Measurements from ENCODE around the gene STXBP2. TPM values are rescaled to one million over a fixed set of nuclear protein-coding genes. Genes with fewer than 3 reads are reported as not detected.

STXBP2 gene
- total and polyA plus RNA-seq, 2 experiments from 2014 or later = 1.8 to 2.0 TPM

- no peak for DNase-seq
- H3K9me2 ChIP-seq (ENCODE audit: insufficient read depth) = no peaks in the 10 kb centered on the region
- TF ChIP-seq EZH2 (IDR thresholded peaks at IDR 0.05; ENCODE audit: insufficient read depth, poor library complexity, severe bottlenecking) (no peak), EZH2phosphoT487 (IDR thresholded peaks at IDR 0.05; ENCODE audit: insufficient read depth, low read depth) (no peak)
- no peaks in the 10 kb centered on the region for H3K27me3 ChIP-seq (replicated peaks; ENCODE audit: insufficient read depth)
- peaks cover 12% of the 10 kb centered on the region for H3K4me1 ChIP-seq (ENCODE audit: insufficient read depth)
- in situ Hi-C loops (cut with MboI) = no loop called here
- H3K27ac ChIP-seq = no peak overlapping the region
- no peak overlapping the region for H3K9ac ChIP-seq
- no peaks in the 10 kb centered on the region for H3F3A ChIP-seq (ENCODE audit: insufficient read depth)
- no peaks in the 10 kb centered on the region for H3K36me3 ChIP-seq (ENCODE audit: low read depth)
- H3K79me2 ChIP-seq (ENCODE audit: insufficient read depth) = peaks cover 59% of the 10 kb centered on the region
- no peaks in the 10 kb centered on the region for H3K9me3 ChIP-seq (ENCODE audit: low read depth)
- H3K4me2 ChIP-seq (ENCODE audit: unreplicated experiment) = no peak overlapping the region
- no peaks in the 10 kb centered on the region for H4K20me1 ChIP-seq (ENCODE audit: insufficient read depth)
- H3K4me3 ChIP-seq = no peak overlapping the region
- H2AFZ ChIP-seq = no peak overlapping the region
- 91 to 94% methylated on average over 34 of the region's 34 CpGs for WGBS, 2 experiments (ENCODE audit: low coverage in 1 of 2, low lambda C conversion rate in 2 of 2, missing lambda C conversion rate in 2 of 2)
These were observed 11.0 kb upstream of the STXBP2 start for GRCh38 chr19:7625763-7626372.

GRCh38 chr19:7627166-7627565 lies 9.7 kb upstream of the STXBP2 start:
- Histone ChIP-seq H3K27me3 (replicated peaks; ENCODE audit: insufficient read depth) (no peaks in the 10 kb centered on the region), H2AFZ (no peak overlapping the region), H3K27ac (no peak overlapping the region), H3K9ac (no peak overlapping the region), H3K9me3 (ENCODE audit: low read depth) (no peaks in the 10 kb centered on the region), H3K4me3 (no peak overlapping the region), H3K4me2 (ENCODE audit: unreplicated experiment) (no peak overlapping the region), H3K4me1 (ENCODE audit: insufficient read depth) (peaks cover 14% of the 10 kb centered on the region), H3K79me2 (ENCODE audit: insufficient read depth) (peaks cover 70% of the 10 kb centered on the region), H4K20me1 (ENCODE audit: insufficient read depth) (no peaks in the 10 kb centered on the region), H3K9me2 (ENCODE audit: insufficient read depth) (no peaks in the 10 kb centered on the region), H3F3A (ENCODE audit: insufficient read depth) (no peaks in the 10 kb centered on the region), H3K36me3 (ENCODE audit: low read depth) (no peaks in the 10 kb centered on the region)
- 87 to 89% methylated on average over 20 to 24 of the region's 24 CpGs for WGBS, 2 experiments (ENCODE audit: low coverage in 1 of 2, low lambda C conversion rate in 2 of 2, missing lambda C conversion rate in 2 of 2)
- in situ Hi-C loops (cut with MboI) = no loop called here
- DNase-seq = no peak
- TF ChIP-seq EZH2phosphoT487 (IDR thresholded peaks at IDR 0.05; ENCODE audit: insufficient read depth, low read depth) (no peak), EZH2 (IDR thresholded peaks at IDR 0.05; ENCODE audit: insufficient read depth, poor library complexity, severe bottlenecking) (no peak)

- Histone ChIP-seq H3K79me2 (ENCODE audit: insufficient read depth) (peaks cover 70% of the 10 kb centered on the region), H3K4me1 (ENCODE audit: insufficient read depth) (peaks cover 14% of the 10 kb centered on the region)
- 7% methylated on average over 15 of the region's 15 CpGs for whole genome bisulfite sequencing, 2 experiments (ENCODE audit: low coverage in 1 of 2, low lambda C conversion rate in 2 of 2, missing lambda C conversion rate in 2 of 2)
These were observed 8.2 kb upstream of the STXBP2 start for GRCh38 chr19:7628589-7629311.

GRCh38 chr19:7629347-7630054 lies 7.4 kb upstream of the STXBP2 start, which contains the start of the genes PET100 and XAB2:
Gene PET100, plus strand, starts transcription at chr19:7629793. Its CDS starts 41 bp downstream, at chr19:7629834.
Gene XAB2, minus strand, starts transcription at chr19:7629545. Its CDS starts 18 bp downstream, at chr19:7629527.
- DNase-seq = peak; percentile 99
- H2AFZ ChIP-seq = peak within 1 kb of the TSS; percentile 80
- 0 to 1% methylated on average over 38 to 40 of the region's 40 CpGs for WGBS, 2 experiments (ENCODE audit: low coverage in 1 of 2, low lambda C conversion rate in 2 of 2, missing lambda C conversion rate in 2 of 2)
- peaks cover 70% of the 10 kb centered on the region for H3K79me2 ChIP-seq (ENCODE audit: insufficient read depth)
- in situ Hi-C loops (cut with MboI) = no loop called here
- peak within 1 kb of the TSS; percentile 97 for H3K4me2 ChIP-seq (ENCODE audit: unreplicated experiment)
- peak within 1 kb of the TSS; percentile 96 for H3K4me3 ChIP-seq
- peak within 1 kb of the TSS; percentile 74 for H3K27ac ChIP-seq
- H3F3A ChIP-seq (ENCODE audit: insufficient read depth) = no peaks in the 10 kb centered on the region
- H3K9ac ChIP-seq = peak within 1 kb of the TSS; percentile 100
- H3K36me3 ChIP-seq (ENCODE audit: low read depth) = no peaks in the 10 kb centered on the region
- H3K9me2 ChIP-seq (ENCODE audit: insufficient read depth) = no peaks in the 10 kb centered on the region
- H3K27me3 ChIP-seq (replicated peaks; ENCODE audit: insufficient read depth) = no peaks in the 10 kb centered on the region
- H3K9me3 ChIP-seq (ENCODE audit: low read depth) = no peaks in the 10 kb centered on the region
- TF ChIP-seq EZH2phosphoT487 (IDR thresholded peaks at IDR 0.05; ENCODE audit: insufficient read depth, low read depth) (no peak), EZH2 (IDR thresholded peaks at IDR 0.05; ENCODE audit: insufficient read depth, poor library complexity, severe bottlenecking) (no peak)
- peaks cover 14% of the 10 kb centered on the region for H3K4me1 ChIP-seq (ENCODE audit: insufficient read depth)
- H4K20me1 ChIP-seq (ENCODE audit: insufficient read depth) = no peaks in the 10 kb centered on the region

More at GRCh38 chr19:7628589-7629311, 8.2 kb upstream of the STXBP2 start:
- H3K9me3 ChIP-seq (ENCODE audit: low read depth) = no peaks in the 10 kb centered on the region
- H3F3A ChIP-seq (ENCODE audit: insufficient read depth) = no peaks in the 10 kb centered on the region
- no peaks in the 10 kb centered on the region for H3K36me3 ChIP-seq (ENCODE audit: low read depth)
- H2AFZ ChIP-seq = peak overlapping the region; percentile 80
- H3K4me3 ChIP-seq = peak overlapping the region; percentile 96
- H3K4me2 ChIP-seq (ENCODE audit: unreplicated experiment) = peak overlapping the region; percentile 89
- H3K9ac ChIP-seq = peak overlapping the region; percentile 100
- H3K27ac ChIP-seq = peak overlapping the region; percentile 56
- H4K20me1 ChIP-seq (ENCODE audit: insufficient read depth) = no peaks in the 10 kb centered on the region
- H3K9me2 ChIP-seq (ENCODE audit: insufficient read depth) = no peaks in the 10 kb centered on the region
- peak; percentile 48 for DNase-seq
- in situ Hi-C loops (cut with MboI) = no loop called here
- no peaks in the 10 kb centered on the region for H3K27me3 ChIP-seq (replicated peaks; ENCODE audit: insufficient read depth)
- TF ChIP-seq EZH2 (IDR thresholded peaks at IDR 0.05; ENCODE audit: insufficient read depth, poor library complexity, severe bottlenecking) (no peak), EZH2phosphoT487 (IDR thresholded peaks at IDR 0.05; ENCODE audit: insufficient read depth, low read depth) (no peak)
